HS-27A (cell line): Measurements from ENCODE around the gene AP1S3.
"Not testable (repeated sequence)": the region's sequence is repeated elsewhere in the genome, so short reads cannot be mapped to it uniquely, and the experiment has no call there.

ENCODE experiments used
- DNase-seq: peaks from one replicate; pipeline ENCODE4 v3.0.0-alpha.2; 2012; ENCODE audit warnings: low read depth, missing footprints

Gene AP1S3

DNA sequence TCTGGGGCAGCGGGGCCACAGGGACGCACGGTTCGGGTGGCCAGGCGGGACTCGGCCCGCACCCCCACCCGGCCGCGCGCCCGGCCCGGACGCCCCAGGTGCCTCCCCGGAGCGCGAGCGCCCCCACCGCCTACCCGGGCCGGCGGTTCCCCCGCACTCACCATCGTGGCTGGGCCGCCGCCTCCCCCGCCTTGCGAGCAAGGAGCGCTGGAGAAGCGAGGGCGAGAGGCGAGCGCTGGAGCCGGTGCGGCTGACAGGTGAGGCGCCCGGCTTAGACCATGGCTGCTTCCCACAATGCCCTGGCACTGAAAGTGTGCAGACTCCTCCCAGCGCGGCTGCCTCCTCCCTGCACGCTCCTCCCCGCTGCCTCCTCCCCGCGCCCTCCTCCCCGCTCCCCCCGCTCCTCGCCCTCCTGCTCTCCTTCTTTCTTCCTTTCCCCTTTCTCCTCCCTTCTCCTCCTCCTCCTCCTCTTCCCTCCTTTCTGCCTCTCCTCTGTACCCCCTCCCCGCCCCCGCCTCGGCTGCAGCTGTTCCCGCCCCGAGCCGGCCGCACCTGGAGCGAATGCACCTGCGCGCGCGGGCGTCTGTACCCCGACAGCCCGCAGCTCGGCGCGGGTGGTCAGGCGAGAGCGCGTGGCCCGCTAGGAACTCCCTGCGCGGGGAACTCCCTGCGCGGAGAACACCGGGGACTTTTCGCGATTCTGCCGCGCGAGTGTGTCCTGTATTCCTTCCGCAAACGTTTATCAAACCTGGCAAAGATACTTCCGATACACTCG is at the start of gene AP1S3:
TSS of gene AP1S3 (minus strand) at position 296 of the 775 bp plus-strand sequence. CDS start at position 164, 132 bp downstream.
- DNase-seq = no peak

- DNase-seq = no peak
Observed at GRCh38 chr2:223887127-223887526, 49.7 kb upstream of the AP1S3 start.

DNA sequence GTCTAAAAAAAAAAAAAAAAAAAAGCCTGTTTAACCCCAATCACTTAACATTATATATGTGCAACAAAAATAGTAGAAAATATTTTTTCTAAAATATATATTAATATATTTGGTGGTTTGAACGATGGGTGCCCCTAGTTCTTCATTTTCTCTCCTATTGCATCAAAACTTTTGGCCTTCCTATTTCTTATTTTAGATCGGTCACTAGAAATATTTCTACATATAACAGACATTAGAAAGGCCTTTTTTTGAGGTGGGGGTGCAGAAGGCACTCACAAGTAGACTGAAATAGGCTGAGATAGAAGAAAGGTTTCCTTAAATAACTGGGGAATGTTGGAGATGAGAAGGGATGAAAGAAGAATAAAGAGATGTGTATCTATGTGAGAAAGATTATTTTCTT is 49.3 kb upstream of the AP1S3 start:
- DNase-seq = no peak

DNA sequence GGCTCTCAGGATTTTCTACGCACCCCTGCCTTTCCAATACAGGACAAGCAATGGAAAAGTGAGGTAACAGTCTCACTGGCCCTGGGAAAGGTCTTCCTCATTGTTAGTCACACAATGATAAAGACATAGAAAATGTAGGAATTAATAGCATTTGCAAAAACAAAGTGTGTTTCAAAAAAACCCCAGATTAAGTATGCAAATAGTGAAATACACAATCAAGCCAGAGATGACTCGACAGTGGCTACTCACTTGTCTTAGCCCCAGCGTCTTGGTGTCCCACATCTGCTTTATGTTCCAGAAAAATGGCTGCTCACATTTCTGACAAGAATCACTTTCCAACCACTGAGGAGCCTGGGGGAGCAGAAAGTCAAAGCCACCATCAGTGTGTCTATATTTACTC is 47.0 kb upstream of the AP1S3 start:
- DNase-seq = no peak

GRCh38 chr2:223882715-223883114 is 45.3 kb upstream of the AP1S3 start:
- DNase-seq = no peak

- DNase-seq = no peak
Observed at GRCh38 chr2:223880796-223881195, 43.4 kb upstream of the AP1S3 start.

DNA sequence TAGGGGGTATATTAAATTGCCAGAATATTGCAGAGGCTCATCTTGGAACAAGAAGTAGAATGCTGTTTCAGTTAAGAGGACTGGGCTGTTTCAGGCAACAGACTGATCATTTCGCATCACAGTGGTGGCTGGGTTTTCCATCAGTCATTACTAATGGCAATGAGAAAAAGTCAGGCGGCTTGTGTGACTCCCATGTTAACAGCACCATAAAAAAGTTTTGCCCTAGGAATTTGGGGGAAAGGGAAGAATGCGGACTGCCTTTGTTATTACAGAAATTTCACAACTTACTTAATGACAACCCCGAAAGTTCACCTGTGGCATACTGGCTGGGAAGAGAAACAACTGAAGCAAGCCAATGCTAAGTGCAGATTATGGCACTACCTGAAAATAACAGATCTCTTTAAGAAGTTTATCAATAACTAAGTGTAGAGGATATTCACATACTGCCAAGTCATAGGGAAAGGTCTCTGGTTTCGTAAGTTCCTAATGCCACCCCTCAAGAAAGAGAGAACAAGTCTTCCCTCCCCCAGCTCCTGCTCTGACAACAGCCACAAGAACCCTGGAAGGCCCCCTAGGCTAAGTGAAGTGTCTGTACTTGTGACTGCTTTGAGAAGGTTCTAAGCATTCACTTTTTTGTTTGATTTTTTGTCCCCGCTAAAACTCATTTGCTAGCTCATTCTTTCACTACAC is 40.5 kb upstream of the AP1S3 start:
- no peak for DNase-seq

- DNase-seq = no peak
Observed at GRCh38 chr2:223873672-223874071, 36.3 kb upstream of the AP1S3 start.

GRCh38 chr2:223872772-223873171 is 35.4 kb upstream of the AP1S3 start:
- DNase-seq = not testable (repeated sequence)

DNA sequence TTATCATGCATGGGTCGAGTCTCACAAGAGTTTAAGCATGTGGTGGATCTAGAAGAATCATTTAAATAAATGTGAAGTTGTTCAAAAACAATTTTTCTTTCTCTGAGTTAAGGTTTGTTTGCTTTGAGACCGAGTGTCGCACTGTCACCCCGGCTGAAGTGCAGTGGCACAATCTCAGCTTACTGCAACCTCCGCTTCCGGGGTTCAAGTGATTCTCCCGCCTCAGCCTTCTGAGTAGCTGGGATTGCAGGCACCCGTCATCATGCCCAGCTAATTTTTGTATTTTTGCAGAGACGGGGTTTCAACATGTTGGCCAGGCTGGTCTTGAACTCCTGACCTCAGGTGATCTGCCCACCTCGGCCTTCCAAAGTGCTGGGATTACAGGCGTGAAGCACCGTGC is 34.3 kb upstream of the AP1S3 start:
- not testable (repeated sequence) for DNase-seq

GRCh38 chr2:223870840-223871611 is 33.6 kb upstream of the AP1S3 start:
- no peak for DNase-seq

- DNase-seq = no peak
Observed at GRCh38 chr2:223868005-223868404, 30.6 kb upstream of the AP1S3 start.

GRCh38 chr2:223865907-223866508 is 28.6 kb upstream of the AP1S3 start:
- no peak for DNase-seq

DNA sequence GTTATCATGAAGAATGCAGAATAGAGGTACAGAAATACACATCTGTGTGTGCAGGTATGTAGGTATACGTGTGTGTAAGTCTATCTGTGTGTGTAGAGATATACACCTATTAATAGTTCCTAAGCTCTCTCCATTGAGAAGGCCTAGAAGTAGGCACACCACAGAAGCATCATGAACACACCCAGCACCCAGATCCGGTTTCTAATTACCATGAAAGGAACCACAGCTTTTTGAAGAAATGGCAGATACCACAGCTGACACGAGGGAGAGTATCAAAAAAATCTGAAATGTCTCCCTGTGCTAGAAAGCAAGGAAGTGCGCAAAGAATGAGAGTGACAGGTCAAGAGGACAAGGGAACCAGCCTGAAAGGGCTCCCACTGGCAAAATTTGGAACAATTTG is 27.7 kb upstream of the AP1S3 start:
- no peak for DNase-seq

DNA sequence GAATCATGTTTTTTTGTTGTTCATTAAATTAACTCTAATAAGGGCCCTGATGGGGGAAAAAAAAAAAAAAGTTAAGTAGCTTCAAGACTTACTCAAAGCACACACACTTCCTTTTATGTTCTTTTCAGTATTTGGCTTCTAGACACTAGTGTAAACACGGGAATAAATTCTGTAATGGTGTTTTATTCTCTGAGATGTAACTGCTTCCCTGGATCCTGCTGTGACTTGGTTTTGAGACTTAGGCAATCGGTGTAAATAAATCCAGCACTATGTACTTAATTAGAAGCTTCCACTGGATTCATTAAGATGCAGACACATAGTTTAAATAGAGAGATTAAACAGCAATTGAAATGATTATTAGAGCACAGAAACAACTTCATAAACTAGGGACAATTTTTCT is 26.1 kb upstream of the AP1S3 start:
- DNase-seq = no peak

GRCh38 chr2:223860809-223861738 is 23.7 kb upstream of the AP1S3 start:
- peak; percentile 83 for DNase-seq

- no peak for DNase-seq
Observed at GRCh38 chr2:223859070-223859469, 21.7 kb upstream of the AP1S3 start.

DNA sequence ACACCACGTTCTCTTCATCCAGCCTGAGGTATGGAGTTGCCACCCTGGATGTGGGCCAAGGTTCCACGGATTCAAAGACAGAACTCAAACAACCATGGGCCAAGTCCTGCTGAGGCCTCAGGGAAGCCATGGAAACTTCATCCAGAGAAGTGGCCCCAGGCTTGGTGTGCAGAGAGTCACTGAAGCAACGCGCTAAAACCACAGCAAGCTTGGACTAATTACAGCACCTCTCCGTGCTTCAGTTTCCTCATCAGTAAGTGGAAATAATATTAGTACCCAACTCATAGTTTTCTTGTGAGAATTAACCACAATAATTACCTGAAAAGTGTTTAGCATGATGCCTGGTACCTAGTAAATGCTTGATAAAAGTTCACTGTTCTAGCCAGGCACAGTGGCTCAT is 19.2 kb upstream of the AP1S3 start:
- no peak for DNase-seq

DNA sequence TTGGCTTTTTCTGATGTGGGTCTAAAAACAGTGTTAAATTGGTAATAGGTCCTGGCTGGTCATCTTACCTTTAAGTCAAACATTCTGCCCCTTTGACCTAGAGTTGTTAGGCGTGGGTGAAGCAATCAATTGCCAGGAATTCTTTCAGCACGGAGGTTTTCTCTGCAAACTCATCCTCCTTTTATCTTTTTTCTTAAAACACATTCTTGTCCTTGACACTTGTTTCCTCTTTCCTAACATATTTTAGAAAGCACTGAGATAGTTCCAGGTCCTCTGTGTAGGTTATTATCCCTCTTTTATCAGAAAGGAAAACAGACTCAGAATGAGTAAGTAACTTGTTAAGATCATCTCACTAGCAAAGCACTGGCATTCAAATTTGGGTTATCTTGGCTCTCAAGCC is 18.6 kb upstream of the AP1S3 start:
- no peak for DNase-seq

GRCh38 chr2:223855426-223855825 is 18.0 kb upstream of the AP1S3 start:
- DNase-seq = no peak

DNA sequence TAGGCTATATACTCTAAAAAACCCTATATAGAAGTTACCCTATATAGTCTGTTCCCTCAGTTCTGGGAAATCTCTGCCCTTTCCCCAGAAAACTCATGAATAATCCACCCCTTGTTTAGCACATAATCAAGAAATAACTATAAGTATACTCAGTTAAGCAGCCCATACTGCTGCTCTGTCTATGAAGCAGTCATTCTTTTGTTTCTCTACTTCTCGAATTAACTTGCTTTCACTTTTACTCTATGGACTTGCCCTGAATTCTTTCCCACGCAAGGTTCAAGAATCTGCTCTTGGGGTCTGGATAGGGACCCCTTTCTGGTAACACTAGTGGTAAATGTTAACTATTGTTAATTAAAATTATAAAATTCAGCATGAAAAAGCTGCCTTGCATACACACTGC is 17.4 kb upstream of the AP1S3 start:
- DNase-seq = no peak
